GM19328 (cell line): ENCODE measurements around the gene DIP2C.

ENCODE experiments used
- ATAC-seq: cut with Tn5 transposase; IDR thresholded peaks from one replicate; pipeline ENCODE4 v1.9.1; 2021; ENCODE audit warnings: mild to moderate bottlenecking, moderate library complexity; ENCODE audit not compliant: unreplicated experiment

Gene DIP2C

DNA sequence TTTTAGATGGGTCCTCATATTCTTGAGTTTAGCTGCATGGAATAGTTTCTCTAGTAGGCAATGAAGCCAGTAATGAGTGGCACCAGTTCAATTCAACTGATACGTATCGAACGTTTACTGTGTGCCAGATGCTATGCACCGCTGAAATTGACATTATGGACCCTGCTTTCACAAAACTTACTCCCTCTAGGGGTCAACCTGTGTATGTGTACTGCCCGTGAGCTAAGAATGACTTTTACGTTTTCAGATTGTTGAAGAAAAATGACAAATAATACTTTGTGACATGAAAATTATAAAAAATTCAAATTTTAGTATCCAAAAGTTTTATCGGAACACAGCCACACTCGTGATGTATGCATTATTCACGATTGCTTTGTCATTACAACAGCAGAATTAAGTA is 458.7 kb downstream of the DIP2C start:
- ATAC-seq: no peak

DNA sequence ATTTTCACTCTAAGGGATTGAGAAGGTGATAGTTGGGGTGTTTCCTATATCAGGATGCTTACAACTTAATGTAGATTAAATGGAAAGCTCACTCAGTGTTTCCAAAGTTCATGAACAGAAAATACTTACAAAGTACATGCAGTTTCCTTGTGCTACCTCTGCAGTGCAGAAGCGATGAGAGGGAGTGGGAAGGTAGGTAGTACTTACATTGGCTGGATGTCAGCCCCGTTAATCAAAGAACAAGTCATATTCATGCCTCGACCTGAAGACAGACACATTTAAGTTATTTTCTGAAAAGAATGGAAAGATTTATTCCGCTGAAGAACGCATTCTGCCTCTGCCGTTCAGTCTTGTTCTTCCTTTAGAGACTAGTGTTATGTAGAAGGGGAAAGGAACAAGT is 461.1 kb downstream of the DIP2C start:
- ATAC-seq: no peak

GRCh38 chr10:227014-227413 is 462.5 kb downstream of the DIP2C start:
- no peak for ATAC-seq

- no peak for ATAC-seq
Observed at GRCh38 chr10:226018-226417, 463.4 kb downstream of the DIP2C start.

- ATAC-seq: no peak
Observed at GRCh38 chr10:224571-224970, 464.9 kb downstream of the DIP2C start.
